Left renal pelvis (tissue), 4 donors: ENCODE measurements around the gene STX2. TPM values are rescaled to one million over a fixed set of nuclear protein-coding genes. Genes with fewer than 3 reads are reported as not detected.
"Not testable (repeated sequence)": the region's sequence is repeated elsewhere in the genome, so short reads cannot be mapped to it uniquely, and the experiment has no call there.

Experiments used
- DNase-seq, 4 donors: peaks; one replicate each; pipeline ENCODE4 v3.0.0-alpha.2; 2013; ENCODE audit warnings: low read depth in 4 of 4, low spot score in 3 of 4
- polyA plus RNA-seq, 4 donors: library from polyadenylated mRNA; unstranded; fragments of 120-200 nt; gene quantifications; one replicate each; pipeline ENCODE4 v1.2.1, GENCODE V29; 2013; ENCODE audit not compliant: insufficient read length in 4 of 4

The STX2 gene
- polyA plus RNA-seq, 4 donors, result 24.7 to 32.0 (median 26.9) TPM

DNA sequence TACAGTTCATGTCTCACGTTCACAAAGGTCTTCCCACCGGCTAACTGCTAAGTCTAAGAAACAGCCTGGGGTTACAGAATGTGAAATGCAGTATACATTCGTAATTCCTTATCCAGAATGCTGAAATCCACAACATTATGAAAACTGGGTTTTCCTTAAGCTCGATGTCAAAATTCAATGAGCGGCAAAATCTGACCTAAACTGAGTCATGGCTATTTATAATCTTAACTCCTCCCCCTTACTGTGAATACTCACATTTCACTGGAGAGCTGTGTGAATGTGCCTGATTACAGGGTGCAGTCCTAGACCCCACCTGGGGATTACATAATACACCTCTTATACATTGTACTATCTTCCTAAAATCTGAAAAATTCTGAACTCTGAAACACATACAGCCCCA, 35.3 kb downstream of the STX2 start:
- DNase-seq, result no peak

DNA sequence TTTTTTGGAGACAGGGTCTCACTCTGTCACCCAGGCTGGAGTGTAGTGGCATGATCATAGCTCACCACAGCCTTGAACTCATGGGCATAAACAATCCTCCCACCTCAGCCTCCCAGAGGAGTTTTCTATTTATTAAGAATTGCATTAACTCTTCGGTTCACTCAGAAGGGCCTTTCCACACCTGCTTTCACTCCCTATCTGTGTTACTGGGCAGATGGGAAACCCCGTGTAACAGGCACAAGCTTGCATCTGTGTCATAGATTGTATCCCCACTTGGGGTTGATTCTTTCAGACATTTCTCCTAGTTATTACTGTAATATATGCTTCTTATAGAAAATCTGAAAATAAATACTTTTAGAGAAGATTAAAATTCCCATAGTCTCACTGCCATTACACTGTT, 38.7 kb downstream of the STX2 start:
- DNase-seq, result no peak

DNA sequence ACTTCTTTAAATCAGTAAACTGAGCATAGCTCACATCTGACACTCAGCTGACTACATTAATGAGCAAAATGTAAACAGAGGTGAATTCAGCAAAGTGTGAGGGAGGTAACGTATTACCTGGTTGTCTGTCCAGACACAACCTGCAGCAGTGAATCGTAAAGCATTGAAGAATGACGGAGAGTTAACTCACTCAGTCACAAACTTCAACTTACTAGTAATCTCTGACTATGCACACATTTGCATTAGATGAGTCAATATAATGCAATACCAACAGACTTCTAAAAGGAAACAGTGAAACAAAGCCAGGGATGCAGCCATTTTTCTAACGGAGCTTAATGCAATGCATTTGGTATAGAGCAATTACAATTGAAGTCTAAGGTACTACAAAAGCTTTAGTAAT, 40.0 kb downstream of the STX2 start:
- no peak for DNase-seq

DNA sequence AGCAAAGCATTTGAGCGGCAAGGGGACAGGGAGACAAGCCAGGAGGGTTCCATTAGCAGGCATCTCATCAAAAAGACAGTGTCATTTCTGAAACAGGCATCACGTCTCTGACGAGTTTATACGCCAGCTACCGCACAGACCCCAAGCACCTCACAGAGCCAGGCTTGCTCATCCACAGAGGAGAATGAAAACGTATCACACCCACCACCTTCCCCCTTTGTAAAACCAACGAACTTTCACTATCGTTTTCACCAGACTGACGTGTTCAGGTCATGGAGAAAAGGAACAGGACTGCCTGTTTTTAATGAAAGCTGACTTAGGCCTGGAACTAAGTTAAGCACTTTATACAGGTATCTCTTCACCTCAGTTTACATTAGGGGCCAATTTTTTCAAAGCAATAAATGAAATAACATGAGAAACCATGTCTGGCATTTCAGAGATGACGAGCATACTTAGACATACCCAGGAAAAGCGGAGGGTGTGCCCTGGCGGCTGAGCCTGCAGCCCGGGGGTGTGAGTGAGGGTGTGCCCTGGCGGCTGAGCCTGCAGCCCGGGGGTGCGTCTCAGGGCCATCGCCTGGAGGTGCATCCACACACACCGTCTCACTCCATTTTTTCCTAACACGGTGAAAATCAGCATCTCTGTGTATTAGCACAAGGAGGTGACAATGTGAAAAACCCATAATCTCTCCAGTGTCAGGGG, 41.9 kb downstream of the STX2 start:
- DNase-seq, result no peak

DNA sequence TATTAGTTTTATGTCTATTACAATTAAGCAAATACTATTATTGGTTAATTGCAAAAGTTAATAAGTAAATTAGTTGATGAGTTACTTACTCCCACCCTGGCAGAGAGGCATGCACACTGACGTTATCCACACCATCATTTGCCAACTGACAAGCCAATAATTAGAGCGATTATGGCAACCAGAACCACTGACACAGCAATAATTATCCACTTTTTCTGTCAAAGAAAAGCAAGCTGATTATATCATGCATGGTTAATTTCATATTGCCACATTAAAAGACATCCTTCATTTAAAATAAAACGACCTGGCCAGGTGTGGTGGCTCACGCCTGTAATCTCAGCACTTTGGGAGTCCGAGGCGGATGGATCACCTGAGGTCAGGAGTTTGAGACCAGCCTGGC, 43.1 kb downstream of the STX2 start:
- no peak for DNase-seq

DNA sequence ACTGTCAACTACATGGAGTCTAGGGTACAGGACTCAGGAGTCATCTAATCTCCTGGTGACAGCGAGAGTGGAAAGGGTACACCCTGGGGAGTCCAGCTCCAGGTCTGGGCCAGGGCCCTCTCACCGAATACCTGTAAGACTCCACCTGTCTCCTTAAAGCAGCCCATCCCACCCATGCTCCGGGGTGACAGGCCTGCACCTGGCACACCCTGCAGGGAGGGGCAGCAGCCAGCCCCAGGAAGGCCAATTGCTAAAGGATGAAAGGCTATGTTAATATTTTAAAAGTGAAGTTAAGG, 45.5 kb downstream of the STX2 start:
- no peak for DNase-seq

DNA sequence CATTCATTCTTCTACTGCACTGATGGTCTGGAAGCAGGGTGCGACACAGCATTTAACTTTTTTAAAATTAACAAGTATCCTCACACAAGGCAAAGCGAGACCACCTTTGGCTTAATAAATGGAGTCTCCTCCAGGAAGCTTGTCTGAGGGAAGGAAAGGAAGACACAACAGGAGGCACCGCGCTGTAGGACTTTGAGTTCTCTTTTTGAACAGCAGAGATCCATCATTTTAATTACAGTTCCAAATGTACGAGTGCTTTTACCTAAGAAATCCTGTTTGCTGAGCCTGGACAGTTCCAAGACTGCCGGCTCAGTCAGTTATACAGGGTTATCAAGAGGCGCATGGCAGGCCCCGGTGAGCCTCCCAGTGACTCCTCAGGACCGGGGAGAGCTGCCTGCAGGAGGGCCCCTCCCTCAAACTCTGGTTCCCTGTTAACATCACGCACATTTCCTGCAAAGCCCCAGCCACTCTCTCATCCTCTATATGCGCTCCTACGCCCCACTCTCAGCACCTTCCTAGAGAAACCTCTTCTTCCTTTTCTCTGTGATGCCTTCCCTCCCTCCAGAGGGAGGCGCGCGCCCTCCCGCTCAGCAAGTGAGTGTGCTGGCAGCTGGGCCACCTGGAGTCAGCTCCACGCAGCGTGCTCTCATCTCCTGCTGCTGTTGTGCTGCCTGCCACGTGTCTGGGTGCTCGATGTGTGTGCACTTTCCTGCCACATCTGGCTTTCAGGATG, 46.1 kb downstream of the STX2 start:
- DNase-seq, result no peak

DNA sequence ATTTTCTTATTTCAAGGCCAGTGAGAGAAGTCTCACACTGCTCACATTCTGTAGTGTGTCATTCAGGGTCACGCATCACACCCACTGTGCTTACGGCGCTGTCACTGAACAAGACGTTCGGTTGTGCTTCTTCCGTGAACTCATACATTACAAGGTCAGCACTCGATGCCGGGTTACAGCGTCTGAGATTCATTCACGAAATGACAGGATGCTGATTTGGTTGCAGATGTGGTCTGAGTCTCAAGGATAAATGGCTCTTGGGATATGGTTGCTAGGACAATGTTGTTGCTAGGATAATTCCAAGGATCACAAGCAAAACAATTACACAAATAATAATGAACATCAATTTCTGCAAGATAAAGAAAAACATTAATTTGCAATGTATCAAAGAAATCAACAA, 47.4 kb downstream of the STX2 start:
- DNase-seq, result no peak

DNA sequence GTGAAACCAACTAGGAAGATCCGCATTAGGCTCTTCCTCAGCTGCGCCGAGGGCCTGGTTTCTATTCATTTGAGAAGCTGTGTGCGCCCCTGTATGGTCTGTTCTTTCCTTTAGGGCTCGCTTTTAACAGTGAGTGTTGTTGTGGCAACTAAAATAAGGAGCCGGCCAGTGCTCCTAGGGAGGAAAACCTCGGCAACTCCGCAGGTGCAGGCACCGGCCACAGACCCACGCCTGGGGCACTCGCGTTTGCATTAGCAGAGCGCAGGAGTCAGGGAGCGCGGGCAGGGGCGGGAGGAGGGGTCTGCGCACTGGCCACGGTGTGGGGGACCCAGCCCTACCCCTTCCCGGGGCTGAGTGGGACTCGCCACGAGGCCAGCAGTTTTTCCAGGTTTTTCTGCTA, 50.5 kb downstream of the STX2 start:
- no peak for DNase-seq

DNA sequence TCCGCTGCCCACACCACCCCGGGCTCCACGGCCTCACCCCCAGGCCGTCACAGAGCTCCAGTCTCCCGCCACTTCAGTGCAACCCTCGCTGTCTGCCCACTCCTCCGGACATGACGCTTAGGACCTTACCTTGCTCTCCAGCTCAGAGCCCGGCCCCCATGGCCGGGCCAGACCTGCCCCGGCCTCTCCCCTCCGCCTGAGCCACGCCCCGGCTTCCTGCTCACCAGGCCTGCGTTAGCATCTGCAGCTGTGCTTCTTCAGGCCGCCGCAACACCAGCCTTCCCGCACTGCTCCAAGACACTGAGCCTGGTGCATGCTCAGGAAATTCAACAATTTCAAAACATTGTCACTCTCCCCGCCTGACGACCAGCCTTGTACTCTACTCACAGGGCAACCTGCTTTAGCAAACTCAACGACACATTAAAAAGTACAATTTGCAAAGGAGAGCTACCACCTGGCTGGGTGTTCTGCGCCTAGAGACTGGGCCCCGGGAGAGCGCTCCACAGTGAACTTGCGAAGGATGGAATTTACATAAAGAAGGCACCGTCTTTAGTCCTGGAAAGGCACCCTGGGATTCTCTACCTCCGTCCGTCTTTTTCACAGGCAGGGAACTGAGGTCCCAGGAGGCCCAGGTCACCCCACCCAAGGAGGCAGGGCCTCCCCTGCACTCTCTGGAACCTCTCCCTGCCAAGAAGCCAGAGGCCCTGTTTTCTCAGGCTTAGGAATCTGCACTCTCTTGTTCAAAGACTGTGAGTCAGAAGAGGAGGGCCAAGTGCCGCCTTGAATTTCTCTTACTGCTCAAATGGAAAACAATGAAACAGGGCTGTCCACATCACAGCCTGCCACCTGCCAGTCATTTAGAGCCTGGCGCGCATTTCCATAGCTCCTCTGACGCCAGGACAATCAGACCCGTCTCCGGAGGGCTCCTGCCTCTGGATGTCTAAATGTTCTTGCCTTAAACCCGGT, 51.3 kb downstream of the STX2 start:
- DNase-seq, result no peak

DNA sequence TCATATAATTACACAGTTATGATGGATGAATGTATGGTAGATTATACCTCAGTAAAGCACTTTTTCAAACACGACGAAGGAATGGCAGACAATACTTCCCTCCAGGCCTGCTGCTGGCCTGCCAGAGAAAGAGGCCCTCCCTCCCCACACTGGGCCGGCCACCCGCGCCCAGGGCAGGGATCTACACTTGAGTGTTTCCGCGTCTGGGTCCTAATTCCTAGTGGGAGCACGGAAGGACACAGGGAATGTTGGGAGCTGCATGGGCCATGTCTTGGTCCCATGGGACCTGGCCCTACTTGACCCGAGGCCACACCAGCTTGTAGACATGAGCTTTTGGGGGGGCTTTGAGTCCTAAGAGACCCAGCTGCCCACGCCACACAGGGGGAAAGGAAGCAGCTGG, 52.0 kb downstream of the STX2 start:
- no peak for DNase-seq

DNA sequence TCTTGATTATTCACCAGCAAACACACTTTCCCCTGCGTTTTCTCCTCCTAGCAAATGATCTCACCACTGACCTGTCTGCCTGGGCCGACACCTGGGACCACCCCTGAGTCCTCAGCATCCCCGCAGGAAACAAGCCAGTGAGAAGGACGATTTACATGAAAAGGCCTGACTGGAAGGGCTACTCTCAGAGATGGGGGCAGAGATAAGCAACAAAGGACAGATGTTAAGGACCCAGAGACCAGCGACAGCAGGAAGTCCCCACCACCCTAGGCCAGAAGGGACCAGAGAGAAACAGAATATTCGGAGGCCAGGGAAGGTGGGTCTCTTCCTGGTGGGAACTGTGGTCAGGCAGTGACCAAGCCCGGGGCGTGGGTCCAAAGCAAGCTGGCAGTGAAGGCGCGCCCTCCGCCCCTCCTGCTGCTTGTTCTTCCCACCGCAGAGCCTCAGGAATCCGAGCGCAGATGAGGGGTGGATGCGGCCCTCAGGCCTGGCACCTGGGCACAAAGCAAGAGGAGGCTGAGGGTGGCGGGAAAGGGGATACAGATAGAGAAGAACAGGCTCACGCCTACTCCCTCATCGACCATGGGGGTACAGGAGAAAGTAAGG, 55.8 kb downstream of the STX2 start:
- no peak for DNase-seq

DNA sequence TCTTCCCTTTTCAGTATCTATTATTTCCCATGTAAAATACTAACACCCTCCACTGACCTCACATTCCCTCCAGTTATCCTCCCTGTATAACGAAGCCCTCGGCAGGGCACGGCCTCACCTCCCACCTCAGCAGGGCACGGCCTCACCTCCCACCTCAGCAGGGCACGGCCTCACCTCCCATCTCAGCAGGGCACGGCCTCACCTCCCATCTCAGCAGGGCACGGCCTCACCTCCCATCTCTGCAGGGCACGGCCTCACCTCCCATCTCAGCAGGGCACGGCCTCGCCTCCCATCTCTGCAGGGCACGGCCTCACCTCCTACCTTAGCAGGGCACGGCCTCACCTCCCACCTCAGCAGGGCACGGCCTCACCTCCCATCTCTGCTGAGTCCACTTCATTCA, 56.8 kb downstream of the STX2 start:
- not testable (repeated sequence) for DNase-seq

DNA sequence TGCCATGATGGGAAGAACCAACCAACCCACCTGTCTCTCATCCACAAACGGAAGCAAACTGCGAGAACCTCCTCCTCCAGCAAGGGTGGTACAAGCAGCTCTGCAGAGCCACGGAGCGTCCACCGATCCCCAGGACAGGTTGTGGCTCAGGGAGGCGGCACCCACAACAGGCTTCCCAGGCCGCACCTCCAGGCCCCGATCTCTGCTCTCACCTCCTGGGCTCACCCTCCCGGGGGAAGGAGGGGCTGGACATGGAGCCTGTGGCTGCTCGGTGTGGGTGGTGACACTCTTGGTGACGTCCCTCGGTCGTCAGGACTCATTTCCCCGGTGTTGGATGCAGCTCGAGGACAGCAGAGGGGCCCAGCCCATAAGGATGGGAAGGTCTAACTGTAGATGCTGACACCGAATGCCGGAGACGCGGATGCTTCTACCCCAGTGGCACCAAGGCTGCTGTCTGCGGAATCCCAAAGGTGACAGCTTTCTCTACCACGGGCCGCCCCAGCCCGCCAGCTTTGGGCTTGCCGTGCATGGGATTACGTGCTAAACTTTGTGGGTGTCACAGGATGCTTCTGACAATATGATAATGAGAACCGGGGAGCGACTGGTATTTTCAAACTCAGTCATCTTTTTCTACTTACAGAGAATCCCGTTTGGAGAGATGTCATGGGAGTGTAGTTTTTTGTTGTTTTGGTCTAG, 58.0 kb downstream of the STX2 start:
- no peak for DNase-seq

DNA sequence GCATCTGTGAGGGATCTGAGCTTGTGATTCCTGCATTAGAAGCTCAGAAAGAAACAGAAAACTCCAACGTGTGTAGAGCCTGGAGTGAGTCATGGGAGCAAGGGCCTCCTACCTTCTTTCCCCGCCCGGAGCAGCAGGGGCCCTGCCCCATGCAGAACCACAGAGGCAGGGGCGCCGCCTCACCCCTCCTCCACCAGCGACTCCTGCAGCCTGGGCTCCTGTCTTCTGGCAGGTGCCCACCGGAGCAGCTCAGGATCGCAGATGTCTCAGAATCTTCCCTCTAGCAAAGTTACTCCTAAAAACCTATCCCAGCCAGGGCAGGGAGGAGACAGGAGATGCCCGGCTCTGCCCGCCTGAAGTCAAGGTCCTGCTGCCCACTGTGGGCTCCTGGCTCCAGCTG, 58.7 kb downstream of the STX2 start:
- no peak for DNase-seq

DNA sequence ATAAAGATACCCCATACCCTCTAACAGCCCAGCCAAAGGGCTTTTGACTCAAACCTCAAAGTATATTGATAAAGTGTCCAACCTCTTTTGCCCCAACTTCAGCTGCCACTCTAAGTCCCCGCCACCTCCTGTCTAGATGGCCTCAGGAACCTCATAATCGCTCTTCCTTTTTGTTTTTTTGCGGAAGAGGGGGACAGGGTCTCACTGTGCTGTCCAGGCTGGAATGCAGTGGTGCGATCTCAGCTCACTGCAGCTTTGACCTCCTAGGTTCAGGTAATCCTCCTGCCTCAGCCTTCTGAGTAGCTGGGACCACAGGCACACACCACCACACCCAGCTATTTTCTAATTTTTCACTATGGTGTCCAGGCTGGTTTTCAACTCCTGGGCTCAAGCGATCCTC, 60.3 kb downstream of the STX2 start:
- DNase-seq, result no peak

DNA sequence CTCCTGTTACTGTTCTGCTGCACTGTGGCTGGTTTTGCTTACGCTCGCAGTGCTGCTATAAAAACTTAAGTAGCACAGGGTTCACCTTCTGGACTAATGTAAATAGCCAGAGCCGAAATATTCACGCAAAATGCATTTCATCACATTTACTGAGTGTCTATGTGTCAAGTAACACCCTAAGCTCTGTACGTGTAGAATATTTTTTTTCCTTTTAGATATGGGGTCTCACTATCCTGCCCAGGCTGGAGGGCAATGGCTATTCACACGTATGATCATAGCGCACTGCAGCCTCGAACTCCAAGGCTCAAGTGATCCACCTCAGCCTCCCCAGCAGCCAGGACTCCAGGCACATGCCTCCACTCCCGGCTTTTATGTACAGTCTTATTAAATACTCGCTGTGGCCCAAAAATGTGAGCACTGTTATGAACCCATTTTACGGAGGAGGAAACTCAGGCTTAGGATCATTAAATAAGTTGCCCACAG, 62.2 kb downstream of the STX2 start:
- DNase-seq, result no peak

DNA sequence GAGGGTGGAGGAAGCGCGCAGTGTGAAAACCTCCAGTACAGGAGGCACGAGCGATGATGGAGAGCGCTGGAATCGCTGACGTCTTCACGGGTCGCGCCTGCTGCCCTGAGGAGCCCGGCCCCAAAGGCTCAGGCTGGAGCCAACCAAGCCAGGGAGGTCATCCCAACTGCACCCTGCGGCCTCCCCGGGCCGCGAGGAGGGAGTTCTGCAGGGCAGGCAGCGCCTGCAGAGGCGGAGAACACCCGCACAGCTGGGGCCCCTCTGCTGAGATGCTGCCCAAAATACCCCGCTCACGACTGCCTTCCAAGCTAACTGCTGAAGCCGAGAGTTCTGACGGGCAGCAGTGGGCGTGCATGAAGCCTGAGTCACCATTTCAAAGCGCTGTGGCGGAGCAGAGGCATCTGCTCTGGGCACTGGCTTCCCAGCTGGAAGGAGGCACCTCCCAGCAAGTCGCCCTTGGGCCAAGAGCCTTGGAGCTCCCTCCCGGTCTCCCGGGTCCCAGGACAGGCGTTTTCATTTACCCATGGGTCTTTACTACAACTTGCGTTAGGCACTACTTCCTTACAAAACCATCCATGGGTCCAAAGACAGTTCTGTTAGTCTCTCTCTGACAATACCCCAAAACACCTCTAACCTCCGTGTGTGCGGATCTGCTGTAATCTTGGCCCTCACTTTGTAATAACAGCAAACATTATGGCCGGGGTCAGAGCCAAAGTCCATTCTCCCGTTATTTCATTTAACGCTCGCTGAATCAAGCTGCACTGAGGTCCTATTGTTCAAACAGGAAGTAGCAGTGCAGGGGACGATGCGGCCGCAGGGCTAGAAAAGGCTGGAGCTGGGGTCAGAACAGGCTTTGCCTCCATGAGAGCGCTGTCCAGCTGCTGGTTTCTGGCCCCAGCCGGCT, 62.8 kb downstream of the STX2 start:
- DNase-seq, result peak; percentile 35 to 62 (median 44)

DNA sequence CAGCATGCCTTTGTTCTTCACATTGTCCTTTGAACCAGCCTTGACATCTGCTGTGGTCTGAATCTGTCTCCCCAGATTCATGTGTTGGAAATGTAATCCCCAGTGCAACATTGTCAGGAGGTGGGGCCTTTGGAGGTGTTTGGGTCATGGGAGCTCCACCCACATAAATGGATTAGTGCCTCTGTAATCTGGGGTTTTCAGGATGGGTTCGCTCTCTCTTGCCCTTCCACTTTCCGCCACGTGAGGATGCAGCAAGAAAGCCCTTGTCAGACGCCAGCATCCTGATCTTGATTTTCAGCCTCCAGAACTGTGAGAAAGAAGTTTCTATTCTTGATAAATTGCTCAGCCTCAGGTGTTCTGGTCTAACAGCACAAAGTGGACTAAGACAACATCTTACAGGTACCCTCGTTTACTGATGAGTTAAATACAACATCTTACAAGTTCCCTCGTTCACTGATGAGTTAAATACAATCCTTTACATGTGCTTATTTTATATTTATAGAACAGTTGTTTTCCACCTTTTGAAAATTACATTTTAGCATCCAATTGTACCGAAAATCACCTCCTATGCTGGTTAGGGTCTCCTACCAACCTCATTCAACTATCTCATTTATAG, 68.5 kb downstream of the STX2 start:
- no peak for DNase-seq
